SW 1271 (cell line): ENCODE data around the gene ADAMTS2.
"Not testable (repeated sequence)": the region's sequence is repeated elsewhere in the genome, so short reads cannot be mapped to it uniquely, and the experiment has no call there.

Experiments
- DNase-seq, 2 experiments: peaks; one replicate each; lab custom pipeline; 2025; lab: John Stamatoyannopoulos, UW

ADAMTS2 gene

DNA sequence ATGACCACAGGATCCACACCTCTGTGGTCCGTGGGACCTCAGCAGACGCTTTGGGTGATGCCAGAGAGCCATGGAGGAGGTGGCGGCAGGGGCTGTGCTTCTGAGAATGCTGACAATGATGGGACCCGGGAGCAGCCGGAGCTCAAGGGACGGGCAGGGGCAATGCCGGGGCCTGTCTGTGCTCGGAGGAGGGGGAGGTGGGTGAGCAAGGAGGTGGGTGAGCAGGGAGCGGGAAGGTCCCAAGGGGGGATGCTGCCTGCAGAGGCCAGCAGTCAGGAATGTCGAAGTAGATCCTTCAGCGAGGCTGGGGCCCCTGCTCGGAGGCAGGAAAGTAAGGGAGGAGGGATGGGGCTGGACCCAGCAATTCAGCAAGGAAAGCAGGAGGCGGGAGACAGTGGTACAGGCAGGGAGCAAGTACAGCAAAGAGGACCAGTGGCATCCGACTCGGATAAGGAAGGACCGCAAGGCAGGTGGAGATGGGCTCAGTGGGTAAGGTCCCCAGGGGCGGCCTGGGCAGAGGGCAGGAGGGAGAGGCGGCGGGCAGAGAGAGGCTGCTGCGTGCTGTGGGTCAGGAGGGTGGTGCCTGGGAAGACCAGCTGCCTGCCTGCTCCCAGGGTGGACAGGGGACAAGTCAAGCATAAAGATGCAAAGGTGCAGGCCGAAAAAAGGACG, 49.0 kb downstream of the ADAMTS2 start:
- DNase-seq, result no peak

DNA sequence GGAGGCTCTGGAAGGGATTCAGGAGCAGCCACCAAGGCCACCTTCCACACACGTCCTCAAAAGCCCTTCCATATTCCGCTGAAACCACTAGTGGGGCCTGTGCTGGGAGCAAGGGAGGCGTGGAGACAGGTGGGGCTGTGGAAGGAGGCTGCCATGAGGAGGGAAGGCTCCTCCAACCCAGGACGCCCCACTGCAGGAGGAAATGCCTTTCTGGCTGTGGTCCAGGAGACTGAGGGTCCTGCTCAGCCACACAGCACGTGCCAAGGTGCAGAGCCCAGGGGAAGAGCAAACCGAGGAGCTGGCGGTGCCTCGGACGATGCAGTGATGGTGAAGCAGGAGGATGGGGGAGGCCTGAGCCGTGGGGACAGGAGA, 49.5 kb downstream of the ADAMTS2 start:
- no peak for DNase-seq

- no peak for DNase-seq
Observed at GRCh38 chr5:179294891-179295777, 50.1 kb downstream of the ADAMTS2 start.

- DNase-seq, result no peak
Observed at GRCh38 chr5:179294131-179294780, 51.0 kb downstream of the ADAMTS2 start.

GRCh38 chr5:179292681-179293635, 52.3 kb downstream of the ADAMTS2 start:
- DNase-seq, result no peak

DNA sequence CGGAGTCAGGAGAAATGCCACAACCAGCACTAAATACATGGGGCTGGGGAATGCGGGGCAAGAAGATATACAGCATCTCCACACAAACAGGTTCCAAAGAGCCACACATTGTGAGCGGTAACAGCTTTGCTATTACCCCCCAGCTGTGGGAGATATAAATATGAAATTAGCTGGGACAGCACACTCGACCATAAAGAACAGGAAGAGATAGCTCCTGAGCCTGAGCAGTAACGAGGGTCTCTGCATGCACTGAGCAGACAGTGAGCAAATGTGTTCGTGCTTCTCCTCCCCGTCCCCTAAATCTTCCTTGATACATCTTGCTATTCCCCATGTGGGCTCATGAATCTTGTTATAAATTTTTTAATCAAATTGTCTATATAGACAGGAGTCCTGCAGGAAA, 53.1 kb downstream of the ADAMTS2 start:
- DNase-seq, result no peak

GRCh38 chr5:179290681-179291540, 54.4 kb downstream of the ADAMTS2 start:
- DNase-seq, result no peak

GRCh38 chr5:179289756-179290385, 55.4 kb downstream of the ADAMTS2 start:
- no peak for DNase-seq

DNA sequence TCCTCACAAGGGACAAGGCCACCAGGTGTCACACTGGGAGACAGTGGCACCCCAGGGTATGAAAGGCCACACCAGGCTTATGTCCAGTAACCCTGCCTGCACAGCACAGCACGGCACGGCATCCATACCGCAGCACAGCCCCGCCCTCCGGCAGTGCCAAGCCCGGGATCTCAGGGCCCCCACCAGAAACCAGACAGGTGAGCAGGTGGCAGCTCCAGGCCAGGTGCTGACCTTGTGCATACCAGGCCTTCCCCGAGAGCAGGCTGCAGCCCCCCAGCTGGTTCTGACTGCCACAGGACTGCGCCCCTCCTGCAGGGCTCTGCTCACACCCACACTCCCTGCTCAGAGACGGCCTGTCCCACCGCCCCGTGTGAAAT, 56.5 kb downstream of the ADAMTS2 start:
- no peak for DNase-seq

DNA sequence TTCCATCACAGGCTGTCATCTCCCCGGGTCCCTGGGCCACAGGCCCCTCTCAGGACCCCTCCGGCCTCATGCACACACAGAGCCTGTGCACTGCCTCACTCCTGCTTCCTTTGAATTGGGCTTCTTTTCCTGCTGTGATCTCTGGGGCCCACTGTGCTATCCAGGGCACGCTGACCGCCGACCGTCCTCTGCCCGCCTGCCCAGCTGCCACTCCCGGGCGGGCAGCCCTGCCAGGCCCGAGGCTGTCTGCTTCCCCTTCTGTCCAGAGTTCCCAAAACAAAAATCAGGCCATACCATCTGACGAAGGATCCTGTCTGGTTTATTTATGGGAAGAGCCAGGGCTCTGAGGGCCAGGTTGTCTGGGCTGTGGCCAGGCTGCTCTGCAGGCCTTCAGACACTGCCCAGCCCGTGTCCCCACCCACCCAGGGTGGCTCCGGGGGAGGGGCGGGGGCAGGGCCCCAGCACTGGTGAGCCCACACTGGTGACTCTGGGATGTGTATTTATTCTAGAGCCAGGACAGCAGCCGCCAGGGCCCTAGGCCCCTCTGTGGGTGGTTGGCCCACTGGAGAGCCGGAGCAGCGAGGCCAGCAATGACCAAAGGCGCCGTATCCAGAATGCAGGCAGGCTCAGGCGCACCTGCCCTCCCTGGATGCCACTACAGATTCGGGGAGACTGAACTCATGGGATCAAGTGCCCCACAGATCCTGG, 57.0 kb downstream of the ADAMTS2 start:
- no peak for DNase-seq

GRCh38 chr5:179287631-179288030, 57.6 kb downstream of the ADAMTS2 start:
- DNase-seq, result no peak

DNA sequence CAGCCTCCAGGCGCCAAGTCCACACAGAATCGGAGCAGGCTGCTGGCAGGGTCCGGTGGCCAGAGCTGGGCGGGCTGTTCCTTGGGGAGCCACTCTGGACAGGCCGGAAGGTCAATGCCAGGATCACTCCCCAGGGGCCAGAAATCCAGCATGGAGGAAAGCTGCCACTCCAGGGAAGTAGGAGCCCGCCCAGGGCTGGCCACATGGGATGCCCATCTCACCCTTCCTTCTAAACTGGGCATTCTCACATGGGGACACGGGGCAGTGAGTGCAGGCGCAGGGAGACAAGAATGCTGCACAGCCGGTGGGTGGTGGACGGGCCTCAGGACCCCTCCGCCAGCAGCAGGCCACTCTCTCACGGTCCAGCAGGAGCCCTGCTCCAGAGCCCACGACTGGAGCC, 58.2 kb downstream of the ADAMTS2 start:
- no peak for DNase-seq

GRCh38 chr5:179285776-179286162, 59.5 kb downstream of the ADAMTS2 start:
- not testable (repeated sequence) for DNase-seq

DNA sequence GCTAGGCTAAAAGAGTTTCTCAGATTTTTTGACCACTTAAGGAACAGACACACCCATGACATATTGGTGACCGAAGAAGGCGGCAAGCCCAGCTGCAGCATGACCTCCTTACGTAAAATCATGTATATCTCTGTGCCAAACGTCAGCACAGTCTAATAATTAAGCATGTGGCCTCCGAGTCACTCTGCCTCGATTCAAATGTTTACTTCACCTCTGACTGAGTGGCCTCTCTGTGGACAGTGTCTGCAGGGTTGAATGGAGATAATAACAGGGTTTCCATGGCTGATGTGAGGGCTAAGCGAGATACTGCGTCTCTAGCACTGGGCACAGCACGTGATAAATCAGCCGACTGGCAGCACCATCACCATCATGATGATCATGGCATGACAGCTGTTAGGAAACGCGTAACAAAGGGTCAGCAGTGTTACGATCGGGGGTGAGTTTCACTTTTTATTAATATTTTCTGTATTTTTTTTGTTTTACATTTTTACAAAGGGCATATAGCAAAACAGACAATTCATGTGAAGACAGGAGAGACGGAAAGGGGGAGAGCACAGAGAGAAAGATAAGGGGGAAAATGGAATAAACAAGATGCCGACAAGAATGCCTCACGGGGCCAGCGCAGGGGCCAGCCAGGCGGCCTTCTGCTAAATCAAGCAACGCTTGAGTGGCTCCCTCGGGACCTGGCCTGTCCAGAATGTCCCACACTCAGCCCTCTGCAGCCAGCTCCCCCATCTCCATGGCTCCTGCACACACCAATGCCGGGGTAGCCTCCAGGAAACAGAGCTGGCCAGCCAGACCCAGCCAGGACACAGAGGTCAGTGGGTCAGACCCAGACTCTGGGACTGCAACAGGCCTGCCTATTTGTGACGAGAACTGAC, 60.3 kb downstream of the ADAMTS2 start:
- no peak for DNase-seq

DNA sequence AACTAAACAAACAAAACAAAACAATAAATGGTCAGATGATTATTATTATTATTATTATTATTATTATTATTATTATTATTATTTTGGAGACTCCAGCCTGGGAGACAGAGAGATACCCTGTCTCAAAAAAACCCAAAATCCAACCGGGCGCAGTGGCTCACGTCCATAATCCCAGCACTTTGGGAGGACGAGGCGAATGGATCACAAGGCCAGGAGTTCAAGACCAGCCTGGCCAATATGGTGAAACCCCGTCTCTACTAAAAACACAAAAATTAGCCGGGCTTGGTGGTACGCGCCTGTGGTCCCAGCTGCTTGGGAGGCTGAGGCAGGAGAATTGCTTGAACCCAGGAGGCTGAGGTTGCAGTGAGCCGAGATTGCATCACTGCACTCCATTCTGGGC, 61.4 kb downstream of the ADAMTS2 start:
- not testable (repeated sequence) for DNase-seq

DNA sequence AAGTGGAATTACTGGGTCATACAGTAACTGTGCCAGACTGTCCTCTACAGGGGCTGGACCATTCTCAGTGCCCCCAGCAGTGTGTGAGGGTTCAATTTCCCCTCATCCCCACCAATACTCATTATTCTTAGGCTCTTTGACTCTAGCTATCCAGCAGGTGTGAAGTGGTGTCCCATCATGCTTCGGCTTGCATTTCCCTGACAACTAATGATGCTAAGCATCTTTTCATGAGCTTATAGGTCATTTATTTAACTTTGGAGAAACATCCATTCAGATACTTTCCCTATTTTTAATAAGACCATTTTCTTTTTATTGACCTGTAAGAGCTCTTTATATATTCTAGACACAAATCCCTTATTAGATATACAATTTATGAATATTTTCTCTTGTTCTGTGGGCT, 63.6 kb downstream of the ADAMTS2 start:
- no peak for DNase-seq

GRCh38 chr5:179280095-179280490, 65.2 kb downstream of the ADAMTS2 start:
- DNase-seq, result no peak

DNA sequence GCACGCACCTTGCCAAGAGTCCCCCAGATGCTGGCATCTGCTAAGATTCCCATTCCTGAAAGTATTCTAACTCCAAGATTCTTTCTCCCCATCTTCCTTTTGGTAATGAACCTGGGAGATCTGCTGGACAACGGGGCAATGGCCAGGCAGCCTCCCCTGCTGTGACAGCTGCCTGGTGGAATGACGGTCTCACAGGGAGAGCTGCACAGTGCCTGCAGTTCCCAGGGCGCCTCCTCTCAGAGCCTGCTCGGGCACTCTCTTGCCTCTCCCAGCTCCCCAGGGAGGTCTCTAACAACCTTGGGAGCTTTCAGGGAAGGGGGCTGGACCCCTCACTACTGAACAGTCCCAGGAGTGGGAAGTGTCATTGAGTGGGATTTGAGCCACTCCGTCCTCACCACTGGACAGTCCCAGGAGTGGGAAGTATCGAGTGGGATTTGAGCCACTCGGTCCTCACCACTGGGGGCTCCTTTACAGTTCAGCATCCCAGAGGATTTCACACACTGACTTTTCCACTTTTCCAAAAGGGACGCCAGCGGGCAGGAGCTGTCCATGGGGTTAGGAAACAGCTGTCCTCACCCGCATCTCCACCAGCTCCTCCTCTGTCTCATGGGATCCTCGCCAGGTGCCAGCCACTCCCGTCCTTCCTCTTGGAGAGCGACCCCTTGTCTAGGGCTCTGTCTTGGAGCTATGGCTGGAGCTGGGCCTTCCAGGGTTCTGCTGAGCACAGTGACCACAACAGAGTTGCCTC, 65.7 kb downstream of the ADAMTS2 start:
- DNase-seq, result no peak
